Endothelial cell of umbilical vein (primary cell): ENCODE measurements around the gene CALML6. TPM values are rescaled to one million over a fixed set of nuclear protein-coding genes. Genes with fewer than 3 reads are reported as not detected.

Experiments used
- BruUV-seq: library from RNA; stranded (reverse); fragments of 400-500 nt; replicated peaks from 2 replicates; lab custom pipeline; 2021; lab: Mats Ljungman, UMichigan
- CTCF ChIA-PET: fragments of 300-600, 350-600 bp; sonication (Branson Sonifier 250); formaldehyde crosslinking; loops from one replicate; lab custom pipeline; 2021; ENCODE audit warnings: antibody characterized with exemption, inconsistent platforms; lab: Charles Lee
- POLR2A ChIA-PET: fragments of 300-600, 350-600 bp; sonication (Branson Sonifier 250); formaldehyde crosslinking; loops from one replicate; lab custom pipeline; 2021; ENCODE audit warnings: antibody characterized with exemption, inconsistent platforms; lab: Charles Lee
- DNase-seq: peaks from one replicate; pipeline ENCODE4 v3.0.0-alpha.2; 2011; ENCODE audit warnings: low read depth, low spot score
- FAIRE-seq: peaks from 2 replicates; lab custom pipeline; 2011; peaks lifted over from hg19 to GRCh38; lab: Jason Lieb, UNC
- H2AFZ ChIP-seq: 2 replicates; pipeline ENCODE4 v1.6.0; 2012; ENCODE audit warnings: low read depth, low read length, control low read depth, inconsistent platforms
- H3K27ac ChIP-seq: 2 replicates; pipeline ENCODE4 v1.5.1; 2011; ENCODE audit warnings: low read depth, mild to moderate bottlenecking, control low read depth, low read length, moderate library complexity; ENCODE audit not compliant: insufficient read depth
- H3K27me3 ChIP-seq, 2 experiments: 2 replicates each; pipeline versions ENCODE4 v1.6.0 to v1.6.1; 2011; ENCODE audit warnings: low read length in 2 of 2, mixed read lengths in 1 of 2; ENCODE audit not compliant: control insufficient read depth in 2 of 2, insufficient read depth in 2 of 2
- H3K36me3 ChIP-seq, 2 experiments: 2 replicates in 1 of 2; 3 replicates in 1 of 2; pipeline ENCODE4 v1.5.1; 2011; ENCODE audit warnings: low read length in 2 of 2, mild to moderate bottlenecking in 1 of 2, moderate library complexity in 1 of 2; ENCODE audit not compliant: control insufficient read depth in 2 of 2, insufficient read depth in 2 of 2; ENCODE audit errors: extremely low read depth in 1 of 2
- H3K4me1 ChIP-seq: 3 replicates; pipeline ENCODE4 v1.5.1; 2011; ENCODE audit warnings: mild to moderate bottlenecking, low read length; ENCODE audit not compliant: control insufficient read depth, insufficient read depth; ENCODE audit errors: extremely low read depth
- H3K4me2 ChIP-seq: 2 replicates; pipeline ENCODE4 v1.6.1; 2011; ENCODE audit warnings: low read length, control low read depth, mixed read lengths; ENCODE audit not compliant: insufficient read depth
- H3K4me3 ChIP-seq, 3 experiments: fragments of 200-600 bp in 1 of 3; sonication (generic), shearing (Covaris generic) in 1 of 3; replicated peaks in 1 of 3; 2 replicates each; pipeline ENCODE4 v1.5.1; 2011 to 2016; ENCODE audit warnings: control low read depth in 3 of 3, low read length in 3 of 3, mild to moderate bottlenecking in 2 of 3, inconsistent platforms in 1 of 3, low read depth in 1 of 3, moderate library complexity in 1 of 3; ENCODE audit not compliant: insufficient read depth in 1 of 3
- H3K79me2 ChIP-seq: 2 replicates; pipeline ENCODE4 v1.6.0; 2012; ENCODE audit warnings: low read length, inconsistent platforms; ENCODE audit not compliant: control insufficient read depth, insufficient read depth
- H3K9ac ChIP-seq: replicated peaks from 2 replicates; pipeline ENCODE3; 2011; ENCODE audit warnings: low read length, control low read depth; ENCODE audit not compliant: insufficient read depth; ENCODE audit errors: extremely low read depth
- H3K9me1 ChIP-seq: replicated peaks from 3 replicates; pipeline ENCODE4 v1.6.0; 2011; ENCODE audit warnings: mild to moderate bottlenecking, low read length; ENCODE audit not compliant: control insufficient read depth, insufficient read depth; ENCODE audit errors: extremely low read depth
- H3K9me3 ChIP-seq: replicated peaks from 2 replicates; pipeline ENCODE4 v1.5.1; 2012; ENCODE audit warnings: low read length, inconsistent platforms; ENCODE audit not compliant: control insufficient read depth, insufficient read depth
- H4K20me1 ChIP-seq: replicated peaks from 2 replicates; pipeline ENCODE3; 2011; ENCODE audit warnings: mild to moderate bottlenecking, low read length; ENCODE audit not compliant: control insufficient read depth, insufficient read depth; ENCODE audit errors: extremely low read depth
- EZH2 ChIP-seq: IDR thresholded peaks from 2 replicates; pipeline ENCODE4 v1.6.1; 2012; ENCODE audit warnings: borderline replicate concordance, low read depth, mild to moderate bottlenecking, moderate library complexity, low read length, inconsistent platforms; ENCODE audit not compliant: severe bottlenecking
- FOS ChIP-seq: IDR thresholded peaks from 2 replicates; pipeline ENCODE4 v1.6.1; 2011; ENCODE audit warnings: mild to moderate bottlenecking, low read length, moderate library complexity, borderline replicate concordance; ENCODE audit not compliant: insufficient read depth
- GATA2 ChIP-seq: IDR thresholded peaks from 2 replicates; pipeline ENCODE4 v1.7.0; 2011; ENCODE audit warnings: low read depth, mild to moderate bottlenecking, moderate library complexity, mixed read lengths, low read length; ENCODE audit not compliant: insufficient read length, insufficient read depth
- JUN ChIP-seq: IDR thresholded peaks from 2 replicates; pipeline ENCODE4 v1.6.1; 2011; ENCODE audit warnings: borderline replicate concordance, low read depth; ENCODE audit not compliant: insufficient read length, insufficient read depth
- MYC ChIP-seq: IDR thresholded peaks from one replicate; pipeline ENCODE4 v1.6.1; 2011; ENCODE audit warnings: mild to moderate bottlenecking, low read depth, low read length
- POLR2A ChIP-seq: IDR thresholded peaks from 2 replicates; pipeline ENCODE4 v1.6.1; 2012; ENCODE audit warnings: low read depth, mild to moderate bottlenecking, control low read depth, low read length
- POLR2AphosphoS5 ChIP-seq: IDR thresholded peaks from 2 replicates; pipeline ENCODE4 v1.6.1; 2012; ENCODE audit warnings: low read depth, mild to moderate bottlenecking, control low read depth, low read length, moderate library complexity; ENCODE audit not compliant: insufficient read depth
- dilution Hi-C: fragments of 300-500 bp; cut with MboI; formaldehyde crosslinking; loops from one replicate; pipeline ENCODE4 v1.15.0; 2019; ENCODE audit warnings: low sequenced_read_pairs; ENCODE audit not compliant: extremely low pct_ligation_motif_present
- intact Hi-C: fragments of 100-400 bp; cut with micrococcal nuclease; formaldehyde crosslinking; loops from one replicate; pipeline ENCODE4 v1.10.0; 2022
- polyA plus RNA-seq, 4 experiments: library from polyadenylated mRNA; depleted of rRNA in 3 of 4; stranded (reverse) in 3 of 4; unstranded in 1 of 4; fragments of >200 nt; gene quantifications; 2 replicates each; pipeline versions ENCODE4 v1.2.1 to v1.2.3, GENCODE V29; 2011 to 2012; ENCODE audit warnings: missing spikeins in 1 of 4
- total RNA-seq: library from RNA; stranded (reverse); gene quantifications from 2 replicates; pipeline ENCODE4 v1.2.3, GENCODE V29; 2021
- TF ChIP-seq, protein P1 (sequence below): IDR thresholded peaks from 2 replicates; pipeline ENCODE4 v1.6.1; 2011; ENCODE audit not compliant: insufficient read depth, insufficient read length
- TF ChIP-seq, protein P2 (sequence below), 2 donors: IDR thresholded peaks; 1 replicate in 1 of 2; 2 replicates in 1 of 2; pipeline ENCODE4 v1.5.1; 2011; ENCODE audit warnings: low read length in 2 of 2, mild to moderate bottlenecking in 2 of 2, moderate library complexity in 2 of 2, control low read depth in 1 of 2, inconsistent platforms in 1 of 2, low read depth in 1 of 2; ENCODE audit not compliant: insufficient read depth in 1 of 2; ENCODE audit errors: extremely low read depth in 1 of 2

Gene CALML6
- total and polyA plus RNA-seq, 2 donors (not counting 3 experiments of a cell fraction or from before 2014, with no cell fraction given): 0.36 to 0.44 TPM

DNA sequence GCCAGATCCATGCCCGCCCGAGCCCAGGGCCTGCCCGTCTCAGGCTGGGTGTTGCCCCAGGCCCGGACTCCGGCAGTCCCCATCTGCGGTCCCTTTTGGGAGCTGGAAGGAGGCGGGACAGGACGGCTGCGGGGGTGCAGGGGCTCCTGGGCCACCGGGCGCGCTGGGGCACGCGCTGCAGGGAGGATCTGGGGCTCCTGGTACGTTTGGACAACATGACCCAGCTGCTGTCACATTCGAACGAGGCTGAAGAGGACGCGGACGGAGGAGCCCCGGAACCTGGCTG, 6.6 kb upstream of the CALML6 start:
- ChIA-PET CTCF (interaction anchor here (0.6 to 2.8 kb wide), 15 partner anchors 8 to 154 kb away, joined by 3 to 16 read pairs (median 5); partner anchors contain the start of gene TMEM52), POLR2A (interaction anchor here (0.9 kb wide), 1 partner anchor 21 kb away, joined by 10 read pairs; no protein-coding TSS in a partner anchor)
- dilution Hi-C loops: no loop called here
- no peak for FAIRE-seq
- H3K79me2 ChIP-seq: peaks cover 3% of the 10 kb centered on the region
- no peaks in the 10 kb centered on the region for H3K9me3 ChIP-seq
- no peak for TF ChIP-seq POLR2AphosphoS5
- peak overlapping the region; percentile 96 for H2AFZ ChIP-seq
- no peaks in the 10 kb centered on the region for H3K36me3 ChIP-seq
- peak overlapping the region; percentile 85 for H3K9ac ChIP-seq
- intact Hi-C loops: loop anchor here (5.0 kb wide), 1 partner anchor 81 kb away; no protein-coding TSS in a partner anchor
- H3K4me3 ChIP-seq: peak overlapping the region; percentile 43 to 77 (median 65)
- H4K20me1 ChIP-seq: no peaks in the 10 kb centered on the region
- peaks cover 11% of the 10 kb centered on the region for H3K4me1 ChIP-seq
- DNase-seq: no peak
- peak overlapping the region; percentile 87 for H3K4me2 ChIP-seq
- no peaks in the 10 kb centered on the region for H3K27me3 ChIP-seq
- peak overlapping the region; percentile 63 for H3K27ac ChIP-seq
- no peaks in the 10 kb centered on the region for H3K9me1 ChIP-seq
- no TSS peak for BruUV-seq

DNA sequence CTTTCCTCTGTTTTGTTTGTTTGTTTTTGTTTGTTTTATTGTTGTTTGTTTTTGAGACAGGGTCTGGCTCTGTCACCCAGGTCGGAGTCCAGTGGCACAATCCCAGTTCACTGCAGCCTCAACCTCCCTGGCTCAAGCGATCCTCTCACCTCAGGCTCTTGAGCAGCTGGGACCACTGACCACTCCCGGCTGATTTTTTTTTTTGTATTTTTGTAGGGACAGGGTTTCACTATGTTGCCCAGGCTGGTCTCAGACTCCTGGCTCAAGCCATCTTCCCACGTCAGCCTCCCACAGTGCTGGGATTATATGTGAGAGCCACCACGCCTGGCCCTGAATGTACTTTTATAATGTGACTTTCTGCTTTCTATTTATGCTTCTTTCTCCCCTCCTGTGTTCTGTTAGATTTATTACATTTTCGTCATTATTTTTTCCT, 5.0 kb upstream of the CALML6 start:
- Histone ChIP-seq H2AFZ (no peak overlapping the region), H3K4me2 (peak overlapping the region; percentile 59), H3K9ac (no peak overlapping the region), H4K20me1 (no peaks in the 10 kb centered on the region), H3K9me3 (no peaks in the 10 kb centered on the region), H3K27me3 (no peaks in the 10 kb centered on the region), H3K79me2 (peaks cover 3% of the 10 kb centered on the region), H3K36me3 (no peaks in the 10 kb centered on the region), H3K27ac (no peak overlapping the region), H3K4me3 (peak overlapping the region in 1 of 3 experiments; percentile 48), H3K4me1 (peaks cover 11% of the 10 kb centered on the region), H3K9me1 (no peaks in the 10 kb centered on the region)
- no TSS peak for BruUV-seq
- dilution Hi-C loops: no loop called here
- DNase-seq: no peak
- FAIRE-seq: no peak
- POLR2A ChIA-PET: no interaction called here
- TF ChIP-seq MYC (no peak), FOS (no peak), JUN (no peak), POLR2A (no peak), EZH2 (no peak), GATA2 (no peak), POLR2AphosphoS5 (no peak)
- TF ChIP-seq, protein P1, sequence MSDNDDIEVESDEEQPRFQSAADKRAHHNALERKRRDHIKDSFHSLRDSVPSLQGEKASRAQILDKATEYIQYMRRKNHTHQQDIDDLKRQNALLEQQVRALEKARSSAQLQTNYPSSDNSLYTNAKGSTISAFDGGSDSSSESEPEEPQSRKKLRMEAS: no peak
- TF ChIP-seq, protein P2, sequence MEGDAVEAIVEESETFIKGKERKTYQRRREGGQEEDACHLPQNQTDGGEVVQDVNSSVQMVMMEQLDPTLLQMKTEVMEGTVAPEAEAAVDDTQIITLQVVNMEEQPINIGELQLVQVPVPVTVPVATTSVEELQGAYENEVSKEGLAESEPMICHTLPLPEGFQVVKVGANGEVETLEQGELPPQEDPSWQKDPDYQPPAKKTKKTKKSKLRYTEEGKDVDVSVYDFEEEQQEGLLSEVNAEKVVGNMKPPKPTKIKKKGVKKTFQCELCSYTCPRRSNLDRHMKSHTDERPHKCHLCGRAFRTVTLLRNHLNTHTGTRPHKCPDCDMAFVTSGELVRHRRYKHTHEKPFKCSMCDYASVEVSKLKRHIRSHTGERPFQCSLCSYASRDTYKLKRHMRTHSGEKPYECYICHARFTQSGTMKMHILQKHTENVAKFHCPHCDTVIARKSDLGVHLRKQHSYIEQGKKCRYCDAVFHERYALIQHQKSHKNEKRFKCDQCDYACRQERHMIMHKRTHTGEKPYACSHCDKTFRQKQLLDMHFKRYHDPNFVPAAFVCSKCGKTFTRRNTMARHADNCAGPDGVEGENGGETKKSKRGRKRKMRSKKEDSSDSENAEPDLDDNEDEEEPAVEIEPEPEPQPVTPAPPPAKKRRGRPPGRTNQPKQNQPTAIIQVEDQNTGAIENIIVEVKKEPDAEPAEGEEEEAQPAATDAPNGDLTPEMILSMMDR (IDR thresholded peaks at IDR 0.05; ENCODE audit: extremely low read depth in 1 of 2, insufficient read depth in 1 of 2, low read depth in 1 of 2, low read length in 2 of 2): no peak
- intact Hi-C loops: loop anchor here (10.0 kb wide), 1 partner anchor 225 kb away; no protein-coding TSS in a partner anchor
- CTCF ChIA-PET: interaction anchor here (0.8 to 2.8 kb wide), 3 partner anchors 11 to 135 kb away, joined by 3 to 16 read pairs (median 3); no protein-coding TSS in a partner anchor
